ENCODE data around the gene TSPAN2. TPM values are rescaled to one million over a fixed set of nuclear protein-coding genes. Genes with fewer than 3 reads are reported as not detected.
"Not testable (repeated sequence)": the region's sequence is repeated elsewhere in the genome, so short reads cannot be mapped to it uniquely, and the experiment has no call there.

The TSPAN2 gene
- total RNA-seq, 1 experiment from 2014 or later = 1.0 TPM

- no peaks in the 10 kb centered on the region for H3K27me3 ChIP-seq
- no peak for DNase-seq
- no peak within 1 kb of the TSS for H3K4me3 ChIP-seq
- H3K9me3 ChIP-seq = no peaks in the 10 kb centered on the region
- H3K36me3 ChIP-seq = no peaks in the 10 kb centered on the region
These were observed 59.8 kb downstream of the TSPAN2 start, which contains the start of gene TSHB for GRCh38 chr1:115029526-115029925. TSHB (plus strand) TSS chr1:115029826; CDS start chr1:115033363, 3,537 bp downstream.

GRCh38 chr1:115023593-115023992, 65.7 kb downstream of the TSPAN2 start:
- peaks cover 8% of the 10 kb centered on the region; the same call in 1 of the 2 replicates for H3K27me3 ChIP-seq
- no peak for DNase-seq
- no peaks in the 10 kb centered on the region for H3K36me3 ChIP-seq
- H3K4me3 ChIP-seq = no peak overlapping the region
- H3K9me3 ChIP-seq = no peaks in the 10 kb centered on the region

GRCh38 chr1:115021145-115021544, 68.2 kb downstream of the TSPAN2 start:
- no peak overlapping the region for H3K4me3 ChIP-seq
- no peak for DNase-seq
- peaks cover 8% of the 10 kb centered on the region; the same call in 1 of the 2 replicates for H3K27me3 ChIP-seq
- no peaks in the 10 kb centered on the region for H3K9me3 ChIP-seq
- no peaks in the 10 kb centered on the region for H3K36me3 ChIP-seq

GRCh38 chr1:115019549-115019948, 69.8 kb downstream of the TSPAN2 start:
- not testable (repeated sequence) for H3K9me3 ChIP-seq, DNase-seq, H3K36me3 ChIP-seq, H3K27me3 ChIP-seq, H3K4me3 ChIP-seq

GRCh38 chr1:115013792-115014191, 75.5 kb downstream of the TSPAN2 start:
- no peaks in the 10 kb centered on the region for H3K27me3 ChIP-seq
- no peak for DNase-seq
- no peaks in the 10 kb centered on the region; the same call in 1 of the 2 replicates for H3K9me3 ChIP-seq
- H3K4me3 ChIP-seq = no peak overlapping the region
- no peaks in the 10 kb centered on the region for H3K36me3 ChIP-seq

- no peak overlapping the region for H3K4me3 ChIP-seq
- H3K9me3 ChIP-seq = no peaks in the 10 kb centered on the region; the same call in 1 of the 2 replicates
- DNase-seq = no peak
- no peaks in the 10 kb centered on the region for H3K36me3 ChIP-seq
- no peaks in the 10 kb centered on the region for H3K27me3 ChIP-seq
These were observed 76.9 kb downstream of the TSPAN2 start for GRCh38 chr1:115012434-115012833.

GRCh38 chr1:115012006-115012405, 77.3 kb downstream of the TSPAN2 start:
- no peaks in the 10 kb centered on the region; the same call in 1 of the 2 replicates for H3K9me3 ChIP-seq
- H3K4me3 ChIP-seq = no peak overlapping the region
- no peak for DNase-seq
- no peaks in the 10 kb centered on the region for H3K27me3 ChIP-seq
- no peaks in the 10 kb centered on the region for H3K36me3 ChIP-seq

- DNase-seq = no peak
- H3K27me3 ChIP-seq = peaks cover 15% of the 10 kb centered on the region
- no peak overlapping the region for H3K4me3 ChIP-seq
- H3K36me3 ChIP-seq = no peaks in the 10 kb centered on the region
- H3K9me3 ChIP-seq = no peaks in the 10 kb centered on the region
These were observed 83.1 kb downstream of the TSPAN2 start for GRCh38 chr1:115006191-115006590.

Other genes with a start within 250 kb of the TSPAN2 start
- gene SYCP1, start 234.6 kb downstream of the TSPAN2 start, total RNA-seq (2014; rRNA removed; shearing (Covaris generic); ENCODE audit: low replicate concordance) = not detected in 2 replicates
- gene TSHB, start 59.7 kb downstream of the TSPAN2 start, total RNA-seq (2014; rRNA removed; shearing (Covaris generic); ENCODE audit: low replicate concordance) = not detected in 2 replicates
- gene NGF, start 248.7 kb upstream of the TSPAN2 start, total RNA-seq (2014; rRNA removed; shearing (Covaris generic); ENCODE audit: low replicate concordance) = 1.2 and 1.3 TPM in 2 replicates